Measurements from ENCODE around the gene TICAM2. TPM values are rescaled to one million over a fixed set of nuclear protein-coding genes. Genes with fewer than 3 reads are reported as not detected.

The TICAM2 gene
- total RNA-seq, 4 donors from 2014 or later: 0.80 to 3.3 TPM; not detected in 2

DNA sequence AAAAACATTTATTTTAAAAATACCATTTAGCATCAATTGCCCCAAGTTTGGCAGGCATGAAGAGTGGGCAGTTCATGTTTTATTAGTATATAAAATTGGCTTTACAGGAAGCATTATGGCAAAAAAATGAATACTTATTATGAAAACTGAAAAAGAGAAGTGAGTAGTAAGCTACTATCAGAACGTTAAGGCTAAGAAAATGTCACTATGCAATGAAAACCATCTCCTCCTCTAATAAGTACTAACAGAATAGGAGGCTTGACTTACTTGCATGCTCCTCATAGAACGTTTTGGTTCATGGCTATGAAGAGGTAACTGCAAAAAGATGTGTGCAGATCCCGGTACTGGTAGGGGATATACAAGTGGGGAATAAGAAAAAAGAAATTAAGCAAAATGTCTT, 23.6 kb downstream of the TICAM2 start:
- TF ChIP-seq, protein P1, sequence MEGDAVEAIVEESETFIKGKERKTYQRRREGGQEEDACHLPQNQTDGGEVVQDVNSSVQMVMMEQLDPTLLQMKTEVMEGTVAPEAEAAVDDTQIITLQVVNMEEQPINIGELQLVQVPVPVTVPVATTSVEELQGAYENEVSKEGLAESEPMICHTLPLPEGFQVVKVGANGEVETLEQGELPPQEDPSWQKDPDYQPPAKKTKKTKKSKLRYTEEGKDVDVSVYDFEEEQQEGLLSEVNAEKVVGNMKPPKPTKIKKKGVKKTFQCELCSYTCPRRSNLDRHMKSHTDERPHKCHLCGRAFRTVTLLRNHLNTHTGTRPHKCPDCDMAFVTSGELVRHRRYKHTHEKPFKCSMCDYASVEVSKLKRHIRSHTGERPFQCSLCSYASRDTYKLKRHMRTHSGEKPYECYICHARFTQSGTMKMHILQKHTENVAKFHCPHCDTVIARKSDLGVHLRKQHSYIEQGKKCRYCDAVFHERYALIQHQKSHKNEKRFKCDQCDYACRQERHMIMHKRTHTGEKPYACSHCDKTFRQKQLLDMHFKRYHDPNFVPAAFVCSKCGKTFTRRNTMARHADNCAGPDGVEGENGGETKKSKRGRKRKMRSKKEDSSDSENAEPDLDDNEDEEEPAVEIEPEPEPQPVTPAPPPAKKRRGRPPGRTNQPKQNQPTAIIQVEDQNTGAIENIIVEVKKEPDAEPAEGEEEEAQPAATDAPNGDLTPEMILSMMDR (IDR thresholded peaks at IDR 0.05): no peak
- no peak for TF ChIP-seq POLR2A (IDR thresholded peaks at IDR 0.05)
- no peaks in the 10 kb centered on the region for H3K4me1 ChIP-seq
- H3K36me3 ChIP-seq: no peaks in the 10 kb centered on the region
- no peak overlapping the region for H3K4me3 ChIP-seq
- H3K27ac ChIP-seq: no peak overlapping the region
- no peak for DNase-seq
- H3K27me3 ChIP-seq: no peaks in the 10 kb centered on the region
- H3K9me3 ChIP-seq: no peaks in the 10 kb centered on the region

DNA sequence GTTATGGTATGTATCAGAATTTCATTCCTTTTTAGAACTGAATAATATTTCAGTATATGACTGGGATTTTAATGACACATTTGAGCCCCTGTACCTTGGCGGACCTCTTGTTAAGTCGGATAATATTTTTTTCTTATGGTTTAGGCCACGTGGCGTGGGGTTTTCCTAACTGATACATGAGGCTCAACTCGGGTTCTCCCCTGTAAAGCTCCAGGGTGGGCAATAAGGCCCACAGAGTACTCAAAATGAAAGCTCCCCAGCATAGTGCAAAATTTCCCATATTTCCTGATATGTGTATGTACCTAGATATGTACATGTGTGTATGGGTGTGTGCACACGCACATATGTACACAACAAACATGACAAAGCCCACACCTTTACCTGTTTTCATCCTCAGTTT, 24.5 kb downstream of the TICAM2 start:
- H3K4me1 ChIP-seq: no peaks in the 10 kb centered on the region
- H3K36me3 ChIP-seq: no peaks in the 10 kb centered on the region
- no peaks in the 10 kb centered on the region for H3K27me3 ChIP-seq
- no peak for DNase-seq
- H3K4me3 ChIP-seq: no peak overlapping the region
- H3K27ac ChIP-seq: no peak overlapping the region
- no peak for TF ChIP-seq POLR2A (IDR thresholded peaks at IDR 0.05)
- TF ChIP-seq, protein P1 (IDR thresholded peaks at IDR 0.05): no peak
- H3K9me3 ChIP-seq: no peaks in the 10 kb centered on the region

DNA sequence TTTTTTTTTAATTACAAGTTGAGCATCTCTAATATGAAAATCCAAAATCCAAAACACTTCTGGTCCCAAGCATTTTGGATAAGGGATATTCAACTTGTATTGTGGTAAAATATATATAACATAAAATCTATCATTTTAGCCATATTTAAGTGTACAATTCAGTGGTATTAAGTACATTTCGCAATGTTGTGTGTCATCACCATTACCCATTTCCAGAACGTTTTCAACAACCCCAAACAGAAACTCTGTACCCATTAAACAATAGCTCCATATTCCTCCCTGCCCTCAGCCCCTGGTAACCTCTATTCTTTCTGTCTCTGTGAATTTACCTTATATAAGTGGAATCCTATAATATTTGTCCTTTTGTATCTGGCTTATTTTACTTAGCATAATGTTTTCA, 24.9 kb downstream of the TICAM2 start:
- Histone ChIP-seq H3K4me3 (no peak overlapping the region), H3K27me3 (no peaks in the 10 kb centered on the region), H3K4me1 (no peaks in the 10 kb centered on the region), H3K36me3 (no peaks in the 10 kb centered on the region), H3K27ac (no peak overlapping the region), H3K9me3 (no peaks in the 10 kb centered on the region)
- no peak for DNase-seq
- TF ChIP-seq POLR2A (IDR thresholded peaks at IDR 0.05): no peak
- TF ChIP-seq, protein P1 (IDR thresholded peaks at IDR 0.05): no peak

DNA sequence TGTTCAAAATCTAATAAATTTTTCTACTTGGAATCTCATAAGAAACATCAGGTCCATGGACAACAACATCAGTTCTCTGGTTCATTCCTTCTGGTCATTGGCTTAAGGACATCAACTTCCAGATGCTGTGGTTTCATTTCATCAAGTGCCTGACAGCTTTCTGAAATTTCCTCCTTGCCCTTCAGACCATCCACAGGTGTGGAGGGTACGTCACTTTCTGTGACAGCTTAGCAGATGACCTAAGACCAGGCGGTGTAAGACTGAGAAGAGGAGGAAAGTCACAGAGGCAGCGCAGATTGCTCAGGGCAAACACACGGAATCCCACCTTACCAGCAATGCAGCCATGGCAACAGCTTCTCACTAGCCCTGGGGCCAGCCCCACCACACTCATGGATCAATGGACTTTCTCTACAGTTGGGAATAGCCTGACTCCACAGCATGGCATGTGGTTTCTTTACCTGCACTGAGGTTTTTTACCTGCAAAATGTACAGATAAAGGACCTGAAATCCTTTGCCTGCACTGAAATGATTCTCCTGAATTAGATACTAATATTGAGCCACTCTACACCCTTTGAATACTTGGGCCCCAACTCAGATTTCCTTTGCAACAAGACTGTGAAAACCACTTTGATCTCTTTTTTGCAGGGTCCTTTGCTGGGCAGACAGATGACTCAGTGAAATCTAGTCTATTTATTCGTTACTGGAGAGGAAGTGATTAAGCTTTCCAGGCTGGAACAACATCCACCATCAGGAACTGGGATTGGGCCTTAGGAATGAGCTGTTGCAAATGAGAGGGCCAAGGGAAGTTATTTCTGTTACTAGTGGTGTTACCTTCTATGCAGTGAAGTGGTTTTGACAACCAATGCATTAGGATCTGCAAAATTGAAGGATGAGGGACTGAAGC, 26.9 kb downstream of the TICAM2 start:
- no peaks in the 10 kb centered on the region for H3K36me3 ChIP-seq
- H3K9me3 ChIP-seq: no peaks in the 10 kb centered on the region
- no peak overlapping the region for H3K4me3 ChIP-seq
- DNase-seq: no peak
- no peaks in the 10 kb centered on the region for H3K4me1 ChIP-seq
- TF ChIP-seq POLR2A (IDR thresholded peaks at IDR 0.05): no peak
- TF ChIP-seq, protein P1 (IDR thresholded peaks at IDR 0.05): no peak
- H3K27me3 ChIP-seq: no peaks in the 10 kb centered on the region
- no peak overlapping the region for H3K27ac ChIP-seq

DNA sequence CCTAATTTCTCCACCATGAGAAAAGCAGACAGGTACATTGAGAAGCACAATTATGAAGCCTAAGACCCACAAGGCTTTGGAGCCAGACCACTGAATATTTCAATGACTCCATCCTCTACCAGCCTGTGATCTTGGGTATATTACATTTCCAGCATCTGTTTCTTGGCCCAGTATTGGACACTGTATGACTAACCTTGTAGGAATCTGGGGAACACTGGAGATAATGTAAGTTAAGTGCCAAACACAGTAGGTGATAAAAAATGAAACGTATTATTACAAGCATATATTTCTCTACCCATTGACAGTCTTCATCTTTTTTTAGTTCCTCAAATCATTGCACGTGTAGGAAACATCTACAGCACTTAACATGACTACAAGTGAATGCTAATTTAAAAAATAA, 29.1 kb downstream of the TICAM2 start:
- TF ChIP-seq POLR2A (IDR thresholded peaks at IDR 0.05): no peak
- TF ChIP-seq, protein P1 (IDR thresholded peaks at IDR 0.05): no peak
- Histone ChIP-seq H3K4me3 (no peak overlapping the region), H3K27me3 (no peaks in the 10 kb centered on the region), H3K27ac (no peak overlapping the region), H3K9me3 (no peaks in the 10 kb centered on the region), H3K36me3 (no peaks in the 10 kb centered on the region), H3K4me1 (no peaks in the 10 kb centered on the region)
- DNase-seq: no peak

Data from Peyer's patch (tissue), 4 donors.